Uterus (tissue), 4 donors: Measurements from ENCODE around the gene CFAP77. TPM values are rescaled to one million over a fixed set of nuclear protein-coding genes. Genes with fewer than 3 reads are reported as not detected.

Experiments
- DNase-seq, 2 donors: peaks; one replicate each; pipeline ENCODE4 v3.0.0-alpha.2; 2019 to 2020
- H3K27ac ChIP-seq, 2 donors: fragments of 200-600 bp; sonication (generic); 1 replicate in 1 of 2; 2 replicates in 1 of 2; pipeline ENCODE4 v1.5.1; 2016 to 2018
- H3K27me3 ChIP-seq, 2 donors: fragments of 200-600 bp; sonication (generic); one replicate each; pipeline ENCODE4 v1.5.1; 2018 to 2019; ENCODE audit warnings: control low read depth in 1 of 2
- H3K36me3 ChIP-seq, 2 donors: fragments of 200-600 bp; sonication (generic); one replicate each; pipeline ENCODE4 v1.5.1; 2019; ENCODE audit warnings: control low read depth in 1 of 2
- H3K4me1 ChIP-seq, 2 donors: fragments of 200-600 bp; sonication (generic); one replicate each; pipeline ENCODE4 v1.5.1; 2018 to 2019; ENCODE audit warnings: control low read depth in 1 of 2
- H3K4me3 ChIP-seq, 2 donors: fragments of 200-600 bp; sonication (generic); 1 replicate in 1 of 2; 2 replicates in 1 of 2; pipeline ENCODE4 v1.5.1; 2018 to 2019; ENCODE audit warnings: mild to moderate bottlenecking in 1 of 2
- H3K9me3 ChIP-seq, 2 donors: fragments of 200-600 bp; sonication (generic); one replicate each; pipeline ENCODE4 v1.5.1; 2019; ENCODE audit warnings: control low read depth in 1 of 2
- POLR2A ChIP-seq, 2 donors: fragments of 450-650 bp; IDR thresholded peaks; one replicate each; pipeline ENCODE4 v1.6.1; 2016; ENCODE audit warnings: antibody characterized with exemption in 2 of 2, mild to moderate bottlenecking in 1 of 2, moderate library complexity in 1 of 2
- intact Hi-C: fragments of 100-400 bp; cut with DNase I; formaldehyde crosslinking; loops from one replicate; pipeline ENCODE4 v1.15.1; 2023; ENCODE audit warnings: low total_unique reads
- total RNA-seq, 4 donors: library from RNA; depleted of rRNA in 3 of 4; stranded (reverse); fragments of >200 nt in 3 of 4; gene quantifications; one replicate each; pipeline versions ENCODE4 v1.1.0 to v1.2.4, GENCODE V29; 2014 to 2023
- TF ChIP-seq, protein P1 (sequence below), 4 experiments: fragments of 200-600 bp in 2 of 4; fragments of 450-650 bp in 2 of 4; sonication (generic) in 2 of 4; IDR thresholded peaks; one replicate each; pipeline ENCODE4 v1.5.1; 2016 to 2019; ENCODE audit warnings: antibody characterized with exemption in 4 of 4, mild to moderate bottlenecking in 2 of 4, moderate library complexity in 1 of 4
- donor health status: DM: yes; HTN: yes; CAD: no.

The CFAP77 gene
- total RNA-seq, 4 donors from 2014 or later = 1.4 TPM; not detected in 3

DNA sequence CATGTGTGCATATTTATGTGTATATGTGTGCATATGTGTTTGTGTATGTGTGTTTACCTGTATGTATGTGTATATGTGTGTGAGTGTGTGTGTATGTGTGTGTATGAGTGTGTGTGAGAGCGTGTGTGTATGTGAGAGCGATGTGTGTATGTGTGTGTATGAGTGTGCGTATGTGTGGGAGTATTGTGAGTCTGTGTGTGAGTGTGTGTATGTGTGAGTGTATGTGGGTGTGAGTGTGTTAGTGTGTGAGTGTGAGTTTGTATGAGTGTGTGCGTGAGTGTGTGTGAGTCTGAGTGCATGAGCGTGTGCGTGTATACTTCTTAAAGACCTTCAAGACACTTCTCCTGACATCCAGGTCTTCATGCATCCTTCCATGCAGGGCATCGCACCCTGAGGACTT, 49.6 kb downstream of the CFAP77 start:
- intact Hi-C loops = no loop called here
- no peaks in the 10 kb centered on the region for H3K27me3 ChIP-seq
- TF ChIP-seq POLR2A (IDR thresholded peaks at IDR 0.05) = no peak
- TF ChIP-seq, protein P1, sequence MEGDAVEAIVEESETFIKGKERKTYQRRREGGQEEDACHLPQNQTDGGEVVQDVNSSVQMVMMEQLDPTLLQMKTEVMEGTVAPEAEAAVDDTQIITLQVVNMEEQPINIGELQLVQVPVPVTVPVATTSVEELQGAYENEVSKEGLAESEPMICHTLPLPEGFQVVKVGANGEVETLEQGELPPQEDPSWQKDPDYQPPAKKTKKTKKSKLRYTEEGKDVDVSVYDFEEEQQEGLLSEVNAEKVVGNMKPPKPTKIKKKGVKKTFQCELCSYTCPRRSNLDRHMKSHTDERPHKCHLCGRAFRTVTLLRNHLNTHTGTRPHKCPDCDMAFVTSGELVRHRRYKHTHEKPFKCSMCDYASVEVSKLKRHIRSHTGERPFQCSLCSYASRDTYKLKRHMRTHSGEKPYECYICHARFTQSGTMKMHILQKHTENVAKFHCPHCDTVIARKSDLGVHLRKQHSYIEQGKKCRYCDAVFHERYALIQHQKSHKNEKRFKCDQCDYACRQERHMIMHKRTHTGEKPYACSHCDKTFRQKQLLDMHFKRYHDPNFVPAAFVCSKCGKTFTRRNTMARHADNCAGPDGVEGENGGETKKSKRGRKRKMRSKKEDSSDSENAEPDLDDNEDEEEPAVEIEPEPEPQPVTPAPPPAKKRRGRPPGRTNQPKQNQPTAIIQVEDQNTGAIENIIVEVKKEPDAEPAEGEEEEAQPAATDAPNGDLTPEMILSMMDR (IDR thresholded peaks at IDR 0.05) = no peak

DNA sequence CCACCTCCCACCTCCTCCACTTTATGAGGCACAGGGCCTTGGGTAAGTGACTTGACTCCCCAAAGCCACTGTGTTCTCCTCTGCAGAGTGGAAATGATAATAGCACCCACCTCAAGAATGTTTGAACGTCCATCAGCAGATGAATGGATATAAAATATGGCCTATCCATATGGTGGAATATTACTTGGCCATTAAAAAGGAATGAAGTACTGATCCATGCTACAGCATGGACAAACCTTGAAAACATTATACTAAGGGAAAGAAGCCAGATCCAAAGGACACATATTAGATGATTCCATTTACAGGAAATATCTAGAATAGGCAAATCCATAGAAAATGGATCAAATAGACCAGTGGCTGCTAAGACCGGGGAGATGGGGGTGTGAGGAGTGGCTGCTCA, 50.2 kb downstream of the CFAP77 start:
- Histone ChIP-seq H3K9me3 (no peaks in the 10 kb centered on the region), H3K36me3 (no peaks in the 10 kb centered on the region), H3K4me1 (no peaks in the 10 kb centered on the region), H3K27ac (no peak overlapping the region), H3K27me3 (no peaks in the 10 kb centered on the region), H3K4me3 (no peak overlapping the region)
- TF ChIP-seq, protein P1 (IDR thresholded peaks at IDR 0.05) = no peak
- TF ChIP-seq POLR2A (IDR thresholded peaks at IDR 0.05) = no peak
- intact Hi-C loops = no loop called here
- no peak for DNase-seq

More for the DNA sequence above, 49.6 kb downstream of the CFAP77 start:
- Histone ChIP-seq H3K4me1 (no peaks in the 10 kb centered on the region), H3K4me3 (no peak overlapping the region), H3K9me3 (no peaks in the 10 kb centered on the region), H3K36me3 (no peaks in the 10 kb centered on the region), H3K27ac (no peak overlapping the region)
- no peak for DNase-seq

DNA sequence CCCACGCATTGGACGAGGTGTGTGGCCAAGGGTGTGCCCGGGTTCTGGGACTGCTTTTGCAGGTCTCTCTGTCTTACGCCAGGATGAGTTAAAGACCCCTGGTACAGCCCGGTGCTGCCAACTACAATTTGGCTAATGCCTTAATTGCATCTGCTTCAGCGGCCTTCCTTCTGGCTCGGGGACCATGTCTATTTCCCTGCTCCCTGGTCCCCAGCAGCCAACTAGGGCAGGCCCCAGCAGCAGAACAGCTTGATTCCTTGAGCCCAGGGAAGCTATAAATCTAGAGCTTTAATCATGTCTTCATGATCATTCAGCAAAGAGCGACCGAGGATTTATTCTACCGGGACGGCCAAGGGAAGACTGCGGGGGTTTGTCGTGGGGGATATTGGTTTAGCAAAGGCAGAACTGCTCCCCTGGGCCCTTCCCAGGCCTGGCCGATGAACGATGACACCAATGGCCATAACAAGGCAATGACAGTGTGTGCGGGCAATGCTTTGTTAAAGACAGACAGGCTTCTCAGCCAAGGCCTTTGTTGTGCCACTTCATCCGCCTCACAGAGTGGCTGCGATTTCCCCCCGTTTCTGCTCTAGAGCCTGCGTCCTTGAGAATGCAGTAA, 51.4 kb downstream of the CFAP77 start:
- no peaks in the 10 kb centered on the region for H3K36me3 ChIP-seq
- no peaks in the 10 kb centered on the region for H3K27me3 ChIP-seq
- TF ChIP-seq POLR2A (IDR thresholded peaks at IDR 0.05) = no peak
- TF ChIP-seq, protein P1 (IDR thresholded peaks at IDR 0.05) = no peak
- H3K4me1 ChIP-seq = no peaks in the 10 kb centered on the region
- no peak overlapping the region for H3K4me3 ChIP-seq
- intact Hi-C loops = no loop called here
- no peaks in the 10 kb centered on the region for H3K9me3 ChIP-seq
- no peak overlapping the region for H3K27ac ChIP-seq
- DNase-seq = no peak

DNA sequence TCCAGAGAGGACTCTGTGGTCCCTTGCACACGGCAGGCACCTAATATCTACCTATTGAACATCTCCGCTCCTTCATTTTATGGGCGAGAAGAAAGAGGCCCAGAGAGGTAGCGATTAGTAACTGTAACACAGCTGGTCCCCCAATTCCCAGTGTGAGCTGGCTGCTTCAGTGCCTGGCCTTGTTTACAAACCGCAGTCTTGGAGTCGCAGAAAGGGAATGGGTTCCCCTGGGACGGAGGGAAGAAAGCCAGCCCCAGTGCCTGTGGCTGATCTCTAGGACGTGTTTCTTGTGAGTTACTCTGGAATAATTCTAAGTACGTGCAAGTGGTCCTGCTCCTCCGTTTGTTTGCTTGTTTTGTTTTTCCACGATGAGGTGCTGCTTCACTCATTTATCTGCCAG, 52.0 kb downstream of the CFAP77 start:
- TF ChIP-seq, protein P1 (IDR thresholded peaks at IDR 0.05) = no peak
- no peak for TF ChIP-seq POLR2A (IDR thresholded peaks at IDR 0.05)
- Histone ChIP-seq H3K9me3 (no peaks in the 10 kb centered on the region), H3K27ac (no peak overlapping the region), H3K4me1 (no peaks in the 10 kb centered on the region), H3K27me3 (no peaks in the 10 kb centered on the region), H3K4me3 (no peak overlapping the region), H3K36me3 (no peaks in the 10 kb centered on the region)
- DNase-seq = no peak
- intact Hi-C loops = no loop called here

DNA sequence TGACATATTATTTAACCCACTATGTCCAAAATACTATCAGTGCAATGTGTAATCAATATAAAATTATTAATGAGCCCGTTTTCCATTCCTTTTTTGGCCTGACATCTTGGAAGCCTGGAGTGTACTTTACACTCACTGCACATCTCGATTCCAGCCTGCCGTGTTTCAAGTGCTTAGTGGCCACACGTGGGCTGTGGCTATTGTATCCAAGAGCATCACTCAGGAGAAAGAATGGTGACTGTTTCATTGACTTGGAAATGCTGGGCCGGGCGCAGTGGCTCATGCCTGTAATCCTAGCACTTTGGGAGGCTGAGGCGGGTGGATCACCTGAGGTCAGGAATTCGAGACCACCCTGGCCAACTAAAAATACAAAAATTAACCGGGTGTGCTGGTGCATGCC, 54.5 kb downstream of the CFAP77 start:
- intact Hi-C loops = no loop called here
- H3K4me3 ChIP-seq = no peak overlapping the region
- TF ChIP-seq POLR2A (IDR thresholded peaks at IDR 0.05) = no peak
- TF ChIP-seq, protein P1 (IDR thresholded peaks at IDR 0.05) = no peak
- no peak for DNase-seq
- no peaks in the 10 kb centered on the region for H3K36me3 ChIP-seq
- H3K27ac ChIP-seq = no peak overlapping the region
- H3K27me3 ChIP-seq = no peaks in the 10 kb centered on the region
- H3K4me1 ChIP-seq = no peaks in the 10 kb centered on the region
- H3K9me3 ChIP-seq = no peaks in the 10 kb centered on the region
